Measurements from ENCODE around the gene ORM2. TPM values are rescaled to one million over a fixed set of nuclear protein-coding genes. Genes with fewer than 3 reads are reported as not detected.

Gene ORM2
- total RNA-seq, 6 experiments from 2014 or later: 3,162 to 5,107 (median 3,869) TPM

DNA sequence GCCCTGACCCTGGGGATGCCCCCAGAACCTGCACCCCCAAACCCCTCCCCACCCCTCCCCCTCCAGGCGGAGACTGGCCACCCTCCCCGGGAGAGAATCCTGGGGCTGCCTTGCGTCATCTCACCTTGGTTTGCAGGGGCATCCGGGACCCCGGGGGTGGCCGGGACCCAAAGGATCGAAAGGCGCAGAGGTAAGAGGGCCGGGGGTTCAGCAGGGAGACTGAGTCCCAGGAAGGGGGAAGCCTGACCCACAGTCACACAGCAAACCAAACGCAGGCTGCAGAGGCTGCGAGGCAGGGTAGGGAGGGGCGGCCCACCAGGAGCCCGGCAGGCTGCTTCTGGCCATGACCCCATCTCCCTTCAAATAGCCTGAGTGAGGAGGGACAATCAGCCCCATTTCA, 40.6 kb upstream of the ORM2 start:
- no peak overlapping the region for H3K27ac ChIP-seq
- peaks cover 0 to 12% (median under 1%) of the 10 kb centered on the region in 4 donors for H3K36me3 ChIP-seq

GRCh38 chr9:114289571-114290481, 39.8 kb upstream of the ORM2 start:
- H3K4me1 ChIP-seq: no peaks in the 10 kb centered on the region
- no peak overlapping the region for H3K4me3 ChIP-seq
- WGBS (ENCODE audit: insufficient coverage, low coverage, low lambda C conversion rate, missing lambda C conversion rate): 69% methylated on average over 3 of the region's 13 CpGs
- peaks cover 0 to 1% (median 0%) of the 10 kb centered on the region in 4 donors for H3K9me3 ChIP-seq
- intact Hi-C loops (cut with DNase I): loop anchor here (2.0 to 5.0 kb wide), 2 partner anchors 181 to 193 kb away; partner anchors contain the start of gene KIF12 (in 1 of the 2)
- DNase-seq: peak in 2 of 3 donors; percentile 41 to 43
- H3K27me3 ChIP-seq: no peaks in the 10 kb centered on the region
- TF ChIP-seq POLR2A (IDR thresholded peaks at IDR 0.05): no peak
- TF ChIP-seq CTCF (IDR thresholded peaks at IDR 0.05): no peak
- no peak overlapping the region for H3K27ac ChIP-seq
- peaks cover 0 to 12% (median 5%) of the 10 kb centered on the region in 4 donors for H3K36me3 ChIP-seq
- ATAC-seq: peak in 1 of 4 donors; percentile 11

More for the DNA sequence above, 40.6 kb upstream of the ORM2 start:
- ATAC-seq (no peak), DNase-seq (peak in 2 of 3 donors; percentile 43)
- no CpG with 5 or more reads among the region's 13 CpGs for WGBS (ENCODE audit: insufficient coverage, low coverage, low lambda C conversion rate, missing lambda C conversion rate)
- Histone ChIP-seq H3K4me1 (no peaks in the 10 kb centered on the region), H3K9me3 (no peaks in the 10 kb centered on the region), H3K27me3 (no peaks in the 10 kb centered on the region), H3K4me3 (no peak overlapping the region)
- intact Hi-C loops (cut with DNase I): loop anchor here in 1 of 2 donors (5.0 kb wide), 1 partner anchor 192 kb away; the partner anchor contains the start of gene KIF12
- TF ChIP-seq CTCF (IDR thresholded peaks at IDR 0.05) (no peak), POLR2A (IDR thresholded peaks at IDR 0.05) (no peak)

DNA sequence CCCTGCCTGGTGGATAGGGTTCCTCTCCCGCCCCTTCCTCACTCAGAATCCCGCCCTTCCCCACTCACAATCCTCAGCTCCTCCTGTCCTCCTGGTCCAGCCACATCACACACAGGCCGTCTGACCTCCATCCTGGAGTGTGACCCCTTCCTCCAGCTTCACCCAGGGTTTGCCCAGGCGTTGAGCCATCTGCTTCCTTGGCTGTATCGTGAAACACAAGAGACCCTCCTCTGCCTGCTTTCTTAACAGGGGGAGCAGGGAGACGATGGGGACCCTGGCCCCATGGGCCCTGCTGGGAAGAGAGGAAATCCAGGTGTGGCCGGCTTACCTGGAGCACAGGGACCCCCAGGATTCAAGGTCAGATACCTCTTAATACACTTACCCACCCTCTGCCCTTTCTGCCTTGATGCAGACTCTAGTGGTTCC, 39.1 kb upstream of the ORM2 start:
- intact Hi-C loops (cut with DNase I): loop anchor here in 1 of 2 donors (2.0 kb wide), 1 partner anchor 182 kb away; no protein-coding TSS in a partner anchor
- ATAC-seq: peak; percentile 7 to 33 (median 19)
- DNase-seq: peak in 1 of 3 donors; percentile 47
- H3K9me3 ChIP-seq: peaks cover 0 to 2% (median 0%) of the 10 kb centered on the region in 4 donors
- H3K4me3 ChIP-seq: no peak overlapping the region
- WGBS (ENCODE audit: insufficient coverage, low coverage, low lambda C conversion rate, missing lambda C conversion rate): 41% methylated on average over 4 of the region's 7 CpGs
- no peaks in the 10 kb centered on the region for H3K27me3 ChIP-seq
- H3K27ac ChIP-seq: no peak overlapping the region
- H3K4me1 ChIP-seq: no peaks in the 10 kb centered on the region
- peaks cover 0 to 12% (median 5%) of the 10 kb centered on the region in 4 donors for H3K36me3 ChIP-seq
- TF ChIP-seq POLR2A (IDR thresholded peaks at IDR 0.05) (no peak), CTCF (IDR thresholded peaks at IDR 0.05) (no peak)

- WGBS (ENCODE audit: insufficient coverage, low coverage, low lambda C conversion rate, missing lambda C conversion rate): 21% methylated on average over 10 of the region's 12 CpGs
- Histone ChIP-seq H3K27ac (no peak overlapping the region), H3K4me1 (no peaks in the 10 kb centered on the region), H3K27me3 (no peaks in the 10 kb centered on the region), H3K9me3 (peaks cover 0 to 2% (median 0%) of the 10 kb centered on the region in 4 donors), H3K4me3 (no peak overlapping the region), H3K36me3 (peaks cover 0 to 12% (median 7%) of the 10 kb centered on the region in 4 donors)
- intact Hi-C loops (cut with DNase I): loop anchor here in 1 of 2 donors (2.0 kb wide), 1 partner anchor 182 kb away; no protein-coding TSS in a partner anchor
- TF ChIP-seq POLR2A (IDR thresholded peaks at IDR 0.05) (no peak), CTCF (IDR thresholded peaks at IDR 0.05) (peak; percentile 85 to 93 (median 90))
- DNase-seq: peak; percentile 64 to 76 (median 71)
- peak; percentile 66 to 85 (median 74) for ATAC-seq
Measured at GRCh38 chr9:114291064-114291474, 38.6 kb upstream of the ORM2 start.
